GM12873 (cell line): ENCODE measurements around the gene QTRT2.

ENCODE experiments used
- TF ChIP-seq, protein P1 (sequence below): IDR thresholded peaks from 2 replicates; pipeline ENCODE4 v1.5.1; 2012; ENCODE audit warnings: low read depth, mild to moderate bottlenecking, moderate library complexity, low read length, control low read depth; ENCODE audit not compliant: insufficient read depth; ENCODE audit errors: missing control alignments

The QTRT2 gene

DNA sequence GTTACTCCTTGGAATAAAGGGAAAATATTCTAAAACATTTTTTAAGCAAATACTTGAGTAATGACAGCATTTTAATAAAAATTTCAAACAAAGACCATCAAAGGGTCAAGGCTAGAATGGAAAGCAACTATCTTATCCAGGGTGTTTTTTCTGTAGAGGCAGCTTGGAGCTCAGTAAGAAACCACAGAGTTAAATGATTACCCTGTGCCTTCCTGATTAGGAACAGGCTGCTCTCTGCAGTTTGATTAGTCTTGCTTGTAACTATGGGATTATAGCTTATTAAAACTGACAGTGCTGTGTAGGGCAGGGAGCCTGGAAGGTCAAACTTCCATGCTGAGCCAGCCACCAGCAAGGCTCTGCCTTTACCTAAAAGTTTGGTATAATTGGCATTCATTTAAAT lies 33.1 kb downstream of the QTRT2 start:
- TF ChIP-seq, protein P1, sequence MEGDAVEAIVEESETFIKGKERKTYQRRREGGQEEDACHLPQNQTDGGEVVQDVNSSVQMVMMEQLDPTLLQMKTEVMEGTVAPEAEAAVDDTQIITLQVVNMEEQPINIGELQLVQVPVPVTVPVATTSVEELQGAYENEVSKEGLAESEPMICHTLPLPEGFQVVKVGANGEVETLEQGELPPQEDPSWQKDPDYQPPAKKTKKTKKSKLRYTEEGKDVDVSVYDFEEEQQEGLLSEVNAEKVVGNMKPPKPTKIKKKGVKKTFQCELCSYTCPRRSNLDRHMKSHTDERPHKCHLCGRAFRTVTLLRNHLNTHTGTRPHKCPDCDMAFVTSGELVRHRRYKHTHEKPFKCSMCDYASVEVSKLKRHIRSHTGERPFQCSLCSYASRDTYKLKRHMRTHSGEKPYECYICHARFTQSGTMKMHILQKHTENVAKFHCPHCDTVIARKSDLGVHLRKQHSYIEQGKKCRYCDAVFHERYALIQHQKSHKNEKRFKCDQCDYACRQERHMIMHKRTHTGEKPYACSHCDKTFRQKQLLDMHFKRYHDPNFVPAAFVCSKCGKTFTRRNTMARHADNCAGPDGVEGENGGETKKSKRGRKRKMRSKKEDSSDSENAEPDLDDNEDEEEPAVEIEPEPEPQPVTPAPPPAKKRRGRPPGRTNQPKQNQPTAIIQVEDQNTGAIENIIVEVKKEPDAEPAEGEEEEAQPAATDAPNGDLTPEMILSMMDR, result no peak

DNA sequence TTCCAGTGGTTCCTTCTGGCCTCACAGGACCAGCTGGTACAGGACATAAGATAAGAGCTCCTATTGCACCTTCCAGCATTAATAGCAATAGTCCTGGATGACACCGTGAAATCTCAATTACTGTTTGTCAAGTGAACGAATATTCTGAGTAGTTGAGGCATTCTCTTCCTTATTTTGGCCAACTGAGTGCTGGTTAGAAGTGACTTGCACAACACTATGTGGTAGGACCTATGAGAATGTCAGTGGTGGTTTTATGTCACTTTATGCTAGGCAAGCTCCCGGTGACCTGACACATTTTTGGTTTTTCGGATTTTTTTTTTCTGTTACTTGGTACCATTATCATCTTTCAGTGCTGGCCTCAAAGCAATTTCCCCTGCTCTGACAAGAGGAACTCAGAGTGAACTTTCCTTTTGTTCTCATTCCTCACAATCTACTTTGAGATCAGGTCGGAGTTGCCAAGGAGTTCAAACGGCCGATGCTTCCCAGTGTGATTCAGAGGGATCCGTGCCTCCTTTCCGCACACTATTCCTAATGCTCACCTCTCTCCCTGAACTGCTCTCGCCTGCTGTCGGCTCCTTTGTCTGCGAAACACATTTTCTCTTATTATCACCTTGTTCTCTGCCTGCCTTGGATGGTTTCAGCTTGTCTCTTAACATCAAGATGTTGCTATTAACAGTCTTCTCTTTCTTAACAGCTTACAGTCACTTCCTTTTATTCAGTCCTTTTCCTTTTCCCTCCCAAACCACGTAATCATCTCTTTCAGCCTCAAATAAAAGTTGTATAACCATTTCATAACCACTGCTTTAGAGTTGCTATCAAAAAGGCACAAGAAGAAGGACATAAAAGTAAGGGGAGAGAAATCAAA lies 35.8 kb downstream of the QTRT2 start:
- TF ChIP-seq, protein P1, result no peak

DNA sequence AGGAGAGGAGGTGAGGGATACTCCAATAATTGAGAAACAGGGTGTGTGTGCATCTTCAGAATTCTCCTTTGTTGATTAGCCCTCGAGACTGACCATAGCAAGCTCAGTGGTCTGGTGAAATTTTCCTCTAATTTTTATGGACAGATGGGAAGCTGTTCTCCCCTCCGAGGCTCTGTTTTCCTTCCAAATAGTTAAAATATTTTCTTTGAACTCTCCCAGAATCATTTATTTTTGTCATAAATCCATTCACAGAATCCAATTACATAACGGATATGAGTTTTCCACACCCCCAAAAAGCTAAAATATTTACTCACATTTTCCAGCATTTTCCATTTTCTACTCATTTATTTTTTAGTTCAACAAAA lies 36.5 kb downstream of the QTRT2 start:
- TF ChIP-seq, protein P1, result no peak

DNA sequence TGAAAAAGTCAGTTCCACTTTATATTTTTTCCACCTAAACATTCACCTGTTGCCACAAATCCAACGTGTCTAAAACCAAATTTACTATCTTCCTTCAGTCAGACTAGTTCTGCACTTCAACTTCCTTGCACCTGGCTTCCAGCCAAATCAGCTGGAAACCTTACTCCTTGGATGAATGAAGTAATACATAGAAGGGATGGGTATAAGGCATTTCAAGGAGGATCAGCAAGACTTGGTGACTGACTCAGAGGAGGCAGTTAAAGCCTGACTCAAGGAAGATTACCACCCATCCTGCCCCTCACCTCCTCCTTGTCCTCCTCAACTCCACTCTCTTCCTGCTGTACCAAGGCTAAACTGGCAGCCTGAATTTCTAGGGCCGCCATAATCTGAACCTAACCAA lies 37.1 kb downstream of the QTRT2 start:
- TF ChIP-seq, protein P1, result no peak

DNA sequence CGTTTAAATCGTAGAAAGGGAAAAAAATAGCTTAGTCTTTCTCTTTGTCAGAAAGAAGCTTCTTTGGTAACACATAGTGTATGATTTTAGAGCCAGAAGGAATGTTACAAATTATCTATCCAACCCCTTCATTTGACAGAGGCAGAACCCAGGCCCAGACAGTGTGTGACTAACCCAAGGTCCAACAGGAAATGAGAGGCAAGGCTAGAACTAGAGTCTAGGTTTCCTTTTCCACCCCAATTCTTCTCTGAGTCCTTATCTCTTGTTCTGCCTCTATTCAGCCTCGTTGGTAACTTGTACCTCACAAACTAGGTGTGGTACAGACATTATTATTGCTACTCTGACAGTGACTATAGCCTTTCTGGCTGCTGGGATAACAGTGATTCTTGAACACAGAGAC lies 39.3 kb downstream of the QTRT2 start:
- TF ChIP-seq, protein P1, result no peak

DNA sequence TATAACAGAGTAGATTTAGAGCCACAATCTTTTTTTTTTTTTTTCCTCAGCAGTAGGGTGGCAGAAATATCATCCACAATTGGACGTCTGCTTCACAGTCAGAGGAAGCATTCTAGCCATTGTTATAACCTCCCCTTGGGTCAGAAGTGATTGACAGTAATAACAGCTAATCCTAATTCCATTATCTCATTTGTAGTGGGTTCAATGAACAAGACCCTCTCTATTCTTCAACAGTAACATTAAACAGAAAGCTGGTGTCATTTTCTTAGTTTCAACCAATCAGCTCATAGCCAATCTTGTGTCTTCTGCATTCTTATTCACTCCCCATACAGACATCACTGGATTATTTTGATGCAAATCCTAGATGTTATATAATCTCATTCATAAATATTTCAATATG lies 44.6 kb downstream of the QTRT2 start:
- TF ChIP-seq, protein P1, result no peak

DNA sequence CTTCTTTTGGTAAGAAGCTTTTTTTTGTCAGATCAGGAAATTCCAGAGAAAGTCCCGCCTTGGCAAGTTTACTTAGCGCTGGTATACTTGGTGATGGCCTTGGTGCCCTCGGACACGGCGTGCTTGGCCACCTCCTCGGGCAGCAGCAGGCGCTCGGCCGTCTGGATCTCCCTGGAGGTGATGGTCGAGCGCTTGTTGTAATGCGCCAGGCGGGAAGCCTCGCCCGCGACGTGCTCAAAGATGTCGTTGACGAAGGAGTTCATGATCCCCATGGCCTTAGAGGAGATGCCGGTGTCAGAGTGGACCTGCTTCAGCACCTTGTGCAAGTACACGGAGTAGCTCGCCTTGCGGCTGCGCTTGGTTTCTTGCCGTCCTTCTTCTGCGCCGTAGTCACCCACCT lies 46.6 kb downstream of the QTRT2 start:
- TF ChIP-seq, protein P1, result no peak
